GM13977 (cell line): Measurements from ENCODE around the gene SSRP1.
"Not testable (repeated sequence)": the region's sequence is repeated elsewhere in the genome, so short reads cannot be mapped to it uniquely, and the experiment has no call there.

Experiments
- DNase-seq: peaks from one replicate; pipeline ENCODE4 v3.0.0; 2012; ENCODE audit warnings: low spot score
- CTCF ChIP-seq: IDR thresholded peaks from 2 replicates; pipeline ENCODE4 v1.5.1; 2012; ENCODE audit warnings: mild to moderate bottlenecking, control low read depth; ENCODE audit not compliant: insufficient read depth; ENCODE audit errors: extremely low read depth, missing control alignments
- in situ Hi-C: fragments of 300-500 bp; cut with MboI; formaldehyde crosslinking; loops from one replicate; pipeline ENCODE4 v1.12.0; 2022; ENCODE audit warnings: low sequenced_read_pairs, low pct_unique_long_range_greater_than_20kb, mixed read lengths, inconsistent platforms; ENCODE audit not compliant: unreplicated experiment

SSRP1 gene

GRCh38 chr11:57300785-57301184 is 34.9 kb downstream of the SSRP1 start:
- DNase-seq = no peak
- in situ Hi-C loops = no loop called here
- TF ChIP-seq CTCF = no peak

GRCh38 chr11:57299150-57299737 is 36.4 kb downstream of the SSRP1 start:
- in situ Hi-C loops = no loop called here
- DNase-seq = no peak
- no peak for TF ChIP-seq CTCF

- no peak for DNase-seq
- in situ Hi-C loops = no loop called here
- no peak for TF ChIP-seq CTCF
These were observed 38.5 kb downstream of the SSRP1 start for GRCh38 chr11:57297221-57297620.

- in situ Hi-C loops = not testable (repeated sequence)
These were observed 39.5 kb downstream of the SSRP1 start for GRCh38 chr11:57296205-57296604.

GRCh38 chr11:57294225-57295131 is 41.2 kb downstream of the SSRP1 start:
- in situ Hi-C loops = no loop called here
- DNase-seq = no peak
- no peak for TF ChIP-seq CTCF

More at GRCh38 chr11:57296205-57296604, 39.5 kb downstream of the SSRP1 start:
- DNase-seq = not testable (repeated sequence)

GRCh38 chr11:57290288-57290687 is 45.4 kb downstream of the SSRP1 start:
- TF ChIP-seq CTCF = no peak
- DNase-seq = no peak
- in situ Hi-C loops = no loop called here
